Cardiac muscle cell (in vitro differentiated cells and primary cell): Measurements from ENCODE around the gene TRIM24. TPM values are rescaled to one million over a fixed set of nuclear protein-coding genes. Genes with fewer than 3 reads are reported as not detected.

Experiments
- DNase-seq, 2 donors: peaks; one replicate each; pipeline versions ENCODE4 v3.0.0 to v3.0.0-alpha.2; 2010 to 2017; ENCODE audit warnings: low read depth in 1 of 2, low spot score in 1 of 2
- H3K27ac ChIP-seq: fragments of 200-600 bp; sonication (generic); 2 replicates; pipeline ENCODE4 v1.5.1; 2016
- H3K27me3 ChIP-seq: fragments of 200-600 bp; sonication (generic); 2 replicates; pipeline ENCODE4 v1.6.0; 2016; ENCODE audit warnings: control low read depth
- H3K36me3 ChIP-seq: fragments of 200-600 bp; sonication (generic); 2 replicates; pipeline ENCODE4 v1.5.1; 2016; ENCODE audit warnings: control low read depth
- H3K4me1 ChIP-seq: fragments of 200-600 bp; sonication (generic); 2 replicates; pipeline ENCODE4 v1.8.1; 2017; ENCODE audit warnings: low read depth, mild to moderate bottlenecking, mixed run types
- H3K4me3 ChIP-seq: fragments of 200-600 bp; sonication (generic); 2 replicates; pipeline ENCODE4 v1.5.1; 2016; ENCODE audit warnings: mild to moderate bottlenecking
- H3K9me3 ChIP-seq: fragments of 200-600 bp; sonication (generic); 2 replicates; pipeline ENCODE4 v1.5.1; 2017; ENCODE audit warnings: low read depth, mild to moderate bottlenecking, control low read depth
- polyA plus RNA-seq: library from polyadenylated mRNA; unstranded; fragments of >200 nt; fragmentation: Nextera tagmentation; extraction: Ambion mirVana; gene quantifications from 2 replicates; pipeline ENCODE4 v1.2.1, GENCODE V29; 2016
- total RNA-seq: library from RNA; depleted of rRNA; stranded (reverse); fragments of >200 nt; gene quantifications from 2 replicates; pipeline ENCODE4 v1.2.3, GENCODE V29; 2016
- TF ChIP-seq, protein P1 (sequence below): IDR thresholded peaks from 2 replicates; pipeline ENCODE4 v1.5.1; 2012; ENCODE audit warnings: low read depth, mild to moderate bottlenecking, low read length

TRIM24 gene
- total and polyA plus RNA-seq, 2 experiments from 2014 or later: 99.2 to 113 TPM

DNA sequence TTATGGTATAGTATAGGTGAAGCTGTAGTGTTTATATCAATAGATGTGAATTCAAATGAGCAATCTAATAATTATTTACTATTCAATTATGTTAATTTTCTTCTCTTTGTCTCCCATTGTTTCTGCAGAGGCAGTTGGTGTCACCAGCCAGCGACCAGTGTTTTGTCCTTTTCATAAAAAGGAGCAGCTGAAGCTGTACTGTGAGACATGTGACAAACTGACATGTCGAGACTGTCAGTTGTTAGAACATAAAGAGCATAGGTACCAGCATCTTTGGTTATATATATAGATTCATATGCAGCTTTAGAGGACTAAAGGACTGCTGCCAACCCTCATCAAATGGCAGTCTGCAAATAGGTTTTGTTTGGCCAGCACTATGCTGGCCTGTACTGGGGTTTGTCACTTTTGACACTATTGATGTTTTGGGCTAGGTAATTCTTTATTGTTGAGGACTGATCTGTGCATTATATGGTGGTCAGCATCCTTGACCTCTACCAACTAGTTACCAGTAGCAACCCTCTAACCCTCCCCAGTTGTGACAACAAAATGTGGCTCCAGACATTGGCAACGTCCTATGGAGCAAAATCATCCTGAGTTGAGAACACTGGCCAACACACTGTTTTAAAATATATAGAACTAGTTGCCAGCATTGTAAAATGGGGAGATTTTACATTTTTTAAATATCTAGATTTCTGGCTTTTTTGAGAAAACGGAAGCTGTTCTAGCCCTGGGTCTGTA lies 59.2 kb downstream of the TRIM24 start:
- no peak for DNase-seq
- peaks cover 72% of the 10 kb centered on the region for H3K36me3 ChIP-seq
- H3K4me3 ChIP-seq: no peak overlapping the region
- no peaks in the 10 kb centered on the region for H3K27me3 ChIP-seq
- H3K4me1 ChIP-seq: no peaks in the 10 kb centered on the region
- H3K9me3 ChIP-seq: no peaks in the 10 kb centered on the region
- peak overlapping the region; percentile 43 for H3K27ac ChIP-seq
- TF ChIP-seq, protein P1, sequence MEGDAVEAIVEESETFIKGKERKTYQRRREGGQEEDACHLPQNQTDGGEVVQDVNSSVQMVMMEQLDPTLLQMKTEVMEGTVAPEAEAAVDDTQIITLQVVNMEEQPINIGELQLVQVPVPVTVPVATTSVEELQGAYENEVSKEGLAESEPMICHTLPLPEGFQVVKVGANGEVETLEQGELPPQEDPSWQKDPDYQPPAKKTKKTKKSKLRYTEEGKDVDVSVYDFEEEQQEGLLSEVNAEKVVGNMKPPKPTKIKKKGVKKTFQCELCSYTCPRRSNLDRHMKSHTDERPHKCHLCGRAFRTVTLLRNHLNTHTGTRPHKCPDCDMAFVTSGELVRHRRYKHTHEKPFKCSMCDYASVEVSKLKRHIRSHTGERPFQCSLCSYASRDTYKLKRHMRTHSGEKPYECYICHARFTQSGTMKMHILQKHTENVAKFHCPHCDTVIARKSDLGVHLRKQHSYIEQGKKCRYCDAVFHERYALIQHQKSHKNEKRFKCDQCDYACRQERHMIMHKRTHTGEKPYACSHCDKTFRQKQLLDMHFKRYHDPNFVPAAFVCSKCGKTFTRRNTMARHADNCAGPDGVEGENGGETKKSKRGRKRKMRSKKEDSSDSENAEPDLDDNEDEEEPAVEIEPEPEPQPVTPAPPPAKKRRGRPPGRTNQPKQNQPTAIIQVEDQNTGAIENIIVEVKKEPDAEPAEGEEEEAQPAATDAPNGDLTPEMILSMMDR: no peak

DNA sequence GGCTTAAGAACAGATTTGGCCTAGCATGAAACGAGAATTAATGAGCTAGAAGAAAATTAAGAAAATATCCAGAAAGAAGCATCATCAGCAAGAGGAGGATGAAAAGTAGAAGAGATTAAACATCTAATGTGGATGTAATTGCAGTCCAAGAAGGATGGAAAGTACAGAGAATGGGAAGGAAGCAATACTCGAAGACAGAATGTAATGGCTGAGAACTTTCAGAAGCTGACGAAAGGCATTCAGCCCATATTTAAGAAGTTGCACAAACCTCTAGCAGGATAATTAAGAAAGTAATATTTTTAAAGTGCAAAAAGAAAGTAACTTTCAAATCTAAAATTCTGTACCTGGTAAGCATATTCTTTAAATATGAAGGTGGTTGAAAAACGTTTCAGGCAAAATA lies 60.7 kb downstream of the TRIM24 start:
- H3K27ac ChIP-seq: peak overlapping the region; percentile 43
- H3K36me3 ChIP-seq: peaks cover 86% of the 10 kb centered on the region
- no peak for DNase-seq

GRCh38 chr7:138521837-138522461 lies 61.9 kb downstream of the TRIM24 start:
- Histone ChIP-seq H3K9me3 (no peaks in the 10 kb centered on the region), H3K36me3 (peaks cover 90% of the 10 kb centered on the region)
- TF ChIP-seq, protein P1: no peak

More for the DNA sequence above, 60.7 kb downstream of the TRIM24 start:
- TF ChIP-seq, protein P1: no peak
- Histone ChIP-seq H3K4me3 (no peak overlapping the region), H3K27me3 (no peaks in the 10 kb centered on the region), H3K4me1 (no peaks in the 10 kb centered on the region), H3K9me3 (no peaks in the 10 kb centered on the region)

DNA sequence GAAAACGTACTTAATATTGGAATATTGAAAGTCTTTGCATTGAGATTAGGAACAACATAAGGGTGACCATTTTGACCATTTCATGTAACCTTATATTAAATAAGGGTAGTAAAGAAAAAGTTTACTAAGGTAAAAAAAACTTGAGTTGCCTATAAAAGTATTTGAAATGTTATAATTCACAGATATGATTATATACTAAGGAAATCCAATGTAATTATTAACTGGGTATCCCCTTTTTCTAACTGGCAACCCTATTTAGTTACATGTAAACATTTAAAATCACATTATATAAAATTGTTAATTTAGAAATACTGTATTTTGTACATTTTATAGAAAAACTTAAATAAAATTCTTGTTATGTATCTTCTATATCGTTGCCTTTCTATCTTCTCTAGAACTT lies 64.2 kb downstream of the TRIM24 start:
- TF ChIP-seq, protein P1: no peak
- H3K36me3 ChIP-seq: peaks cover 77% of the 10 kb centered on the region

More at GRCh38 chr7:138521837-138522461, 61.9 kb downstream of the TRIM24 start:
- no peak for DNase-seq
- H3K4me3 ChIP-seq: no peak overlapping the region
- peak overlapping the region; percentile 43 for H3K27ac ChIP-seq
- H3K27me3 ChIP-seq: no peaks in the 10 kb centered on the region
- no peaks in the 10 kb centered on the region for H3K4me1 ChIP-seq

GRCh38 chr7:138525757-138526156 lies 65.7 kb downstream of the TRIM24 start:
- Histone ChIP-seq H3K4me3 (no peak overlapping the region), H3K4me1 (peaks cover 7% of the 10 kb centered on the region), H3K36me3 (peaks cover 65% of the 10 kb centered on the region), H3K9me3 (no peaks in the 10 kb centered on the region), H3K27me3 (no peaks in the 10 kb centered on the region), H3K27ac (peak overlapping the region; percentile 94)
- TF ChIP-seq, protein P1: no peak
- DNase-seq: no peak

More for the DNA sequence above, 64.2 kb downstream of the TRIM24 start:
- peaks cover 5% of the 10 kb centered on the region for H3K4me1 ChIP-seq
- H3K27ac ChIP-seq: peak overlapping the region; percentile 32
- DNase-seq: no peak
- H3K9me3 ChIP-seq: no peaks in the 10 kb centered on the region
- no peak overlapping the region for H3K4me3 ChIP-seq
- no peaks in the 10 kb centered on the region for H3K27me3 ChIP-seq
